SK-N-SH treated with all-trans-retinoic acid at 6 μM for 48 hours (cell line): ENCODE data around the gene RASSF5.

Experiments
- ARNTL ChIP-seq: fragments of 450-650 bp; formaldehyde crosslinking; IDR thresholded peaks from 2 replicates; pipeline ENCODE4 v1.5.0; 2020; ENCODE audit warnings: low read depth, mild to moderate bottlenecking, moderate library complexity, borderline replicate concordance
- ISL1 ChIP-seq: fragments of 250-450 bp; sonication (Bioruptor Pico); IDR thresholded peaks from 2 replicates; pipeline ENCODE4 v2.1.2; 2022; ENCODE audit warnings: mild to moderate bottlenecking, moderate library complexity
- RARB ChIP-seq: fragments of 250-450 bp; sonication (Bioruptor Pico); IDR thresholded peaks from 2 replicates; pipeline ENCODE4 v1.8.0; 2021; ENCODE audit warnings: mild to moderate bottlenecking, moderate library complexity

GRCh38 chr1:206541236-206541833, 34.0 kb downstream of the RASSF5 start:
- TF ChIP-seq ISL1 (CRISPR knock-in tag) (no peak), ARNTL (no peak), RARB (CRISPR knock-in tag) (no peak)
